HepG2 (cell line): Measurements from ENCODE around the gene NPB. TPM values are rescaled to one million over a fixed set of nuclear protein-coding genes. Genes with fewer than 3 reads are reported as not detected.

ENCODE experiments used
- DNMT1 ChIP-seq: sonication (generic); formaldehyde crosslinking; IDR thresholded peaks from 2 replicates; pipeline ENCODE4 v1.5.1; 2020; ENCODE audit warnings: mild to moderate bottlenecking, missing genetic modification reagents
- ERF ChIP-seq: IDR thresholded peaks from 2 replicates; pipeline ENCODE4 v1.6.1; 2018; ENCODE audit warnings: missing biosample characterization, missing genetic modification reagents
- HOMEZ ChIP-seq: IDR thresholded peaks from 2 replicates; pipeline ENCODE4 v1.6.1; 2016; ENCODE audit warnings: low read depth
- IRF2 ChIP-seq: IDR thresholded peaks from 2 replicates; pipeline ENCODE4 v1.6.1; 2018; ENCODE audit warnings: missing genetic modification reagents, missing compliant biosample characterization
- KMT2B ChIP-seq: IDR thresholded peaks from 2 replicates; pipeline ENCODE4 v1.6.1; 2016; ENCODE audit warnings: missing genetic modification reagents, missing compliant biosample characterization
- MEIS2 ChIP-seq: sonication (generic); formaldehyde crosslinking; IDR thresholded peaks from 2 replicates; pipeline ENCODE4 v1.9.0; 2021; ENCODE audit warnings: mild to moderate bottlenecking, missing genetic modification reagents
- NR0B2 ChIP-seq: sonication (generic); formaldehyde crosslinking; IDR thresholded peaks from 2 replicates; pipeline ENCODE4 v1.4.0; 2020; ENCODE audit warnings: mild to moderate bottlenecking, missing genetic modification reagents
- RFX1 ChIP-seq: fragments of 450-650 bp; IDR thresholded peaks from 2 replicates; pipeline ENCODE4 v1.6.1; 2017
- SATB2 ChIP-seq: sonication (generic); formaldehyde crosslinking; IDR thresholded peaks from 2 replicates; pipeline ENCODE4 v1.5.0; 2020; ENCODE audit warnings: missing genetic modification reagents
- SMC3 ChIP-seq: IDR thresholded peaks from 2 replicates; pipeline ENCODE4 v1.6.1; 2011; ENCODE audit warnings: low read length, improper control_type of control experiment
- SSRP1 ChIP-seq: IDR thresholded peaks from 2 replicates; pipeline ENCODE4 v1.6.1; 2016; ENCODE audit warnings: control low read depth
- TCF12 ChIP-seq, 2 experiments: fragments of 450-650 bp in 1 of 2; sonication (generic) in 1 of 2; formaldehyde crosslinking in 1 of 2; IDR thresholded peaks; 2 replicates each; pipeline versions ENCODE4 v1.6.1 to v1.8.0; 2017 to 2022; ENCODE audit warnings: antibody characterized with exemption in 1 of 2, mild to moderate bottlenecking in 1 of 2, missing genetic modification reagents in 1 of 2, moderate library complexity in 1 of 2
- THRA ChIP-seq: sonication (generic); formaldehyde crosslinking; IDR thresholded peaks from 2 replicates; pipeline ENCODE4 v1.4.0; 2020; ENCODE audit warnings: missing genetic modification reagents, borderline replicate concordance
- ZBTB1 ChIP-seq: sonication (generic); formaldehyde crosslinking; IDR thresholded peaks from 2 replicates; pipeline ENCODE4 v1.4.0; 2020; ENCODE audit warnings: missing genetic modification reagents, borderline replicate concordance
- ZBTB4 ChIP-seq: sonication (generic); formaldehyde crosslinking; IDR thresholded peaks from 2 replicates; pipeline ENCODE4 v1.4.0; 2020; ENCODE audit warnings: missing genetic modification reagents, mild to moderate bottlenecking, borderline replicate concordance
- ZFP36L2 ChIP-seq: sonication (generic); formaldehyde crosslinking; IDR thresholded peaks from 2 replicates; pipeline ENCODE4 v1.4.0; 2020; ENCODE audit warnings: missing genetic modification reagents
- ZFYVE20 ChIP-seq: sonication (generic); formaldehyde crosslinking; IDR thresholded peaks from 2 replicates; pipeline ENCODE4 v1.8.0; 2023; ENCODE audit warnings: low read depth, mild to moderate bottlenecking, moderate library complexity, missing genetic modification reagents, borderline replicate concordance
- ZNF234 ChIP-seq: sonication (generic); formaldehyde crosslinking; conservative IDR thresholded peaks from 2 replicates; pipeline ENCODE4 v1.5.1; 2020; ENCODE audit warnings: mild to moderate bottlenecking, missing genetic modification reagents
- ZNF331 ChIP-seq: sonication (generic); formaldehyde crosslinking; IDR thresholded peaks from 2 replicates; pipeline ENCODE4 v1.4.0; 2020; ENCODE audit warnings: missing genetic modification reagents
- ZNF446 ChIP-seq: sonication (generic); formaldehyde crosslinking; IDR thresholded peaks from 2 replicates; pipeline ENCODE4 v1.5.0; 2020; ENCODE audit warnings: mild to moderate bottlenecking, missing genetic modification reagents
- ZNF547 ChIP-seq: sonication (generic); formaldehyde crosslinking; IDR thresholded peaks from 2 replicates; pipeline ENCODE4 v1.5.1; 2020; ENCODE audit warnings: mild to moderate bottlenecking, missing genetic modification reagents
- ZNF558 ChIP-seq: sonication (generic); formaldehyde crosslinking; IDR thresholded peaks from 2 replicates; pipeline ENCODE4 v1.9.0; 2022; ENCODE audit warnings: mild to moderate bottlenecking, missing genetic modification reagents, borderline replicate concordance
- ZNF672 ChIP-seq: sonication (generic); formaldehyde crosslinking; IDR thresholded peaks from 2 replicates; pipeline ENCODE4 v1.8.1; 2022; ENCODE audit warnings: missing genetic modification reagents
- ZSCAN25 ChIP-seq: sonication (generic); formaldehyde crosslinking; IDR thresholded peaks from 2 replicates; pipeline ENCODE4 v1.8.0; 2022; ENCODE audit warnings: mild to moderate bottlenecking, missing genetic modification reagents
- polyA plus RNA-seq, 8 experiments: library from polyadenylated mRNA; depleted of rRNA in 3 of 8; stranded (reverse) in 7 of 8; unstranded in 1 of 8; fragments of >200 nt; fragmentation: Illumina TruSeq in 4 of 8; extraction: Trizol in 4 of 8; gene quantifications; 2 replicates each; pipeline versions ENCODE4 v1.2.1 to v1.2.3, GENCODE V29; 2011 to 2016; ENCODE audit warnings: low read depth in 4 of 8, missing spikeins in 1 of 8, mixed read lengths in 1 of 8; ENCODE audit not compliant: insufficient read depth in 1 of 8
- total RNA-seq, 5 experiments: library from RNA; depleted of rRNA; stranded (reverse); fragments of >200 nt; fragmentation: Illumina TruSeq; extraction: Trizol; gene quantifications; 2 replicates each; pipeline ENCODE4 v1.2.3, GENCODE V29; 2016; ENCODE audit warnings: low read depth in 1 of 5

The NPB gene
- total and polyA plus RNA-seq, 2 of the 13 experiments (the other 11 are each of a cell fraction or from before 2014, with no cell fraction given), result 0.11 to 0.93 TPM

- TF ChIP-seq DNMT1 (CRISPR knock-in tag) (peak; percentile 66; the same call in 1 of the 2 replicates), HOMEZ (CRISPR knock-in tag) (no peak), IRF2 (CRISPR knock-in tag) (no peak), SATB2 (CRISPR knock-in tag) (no peak), KMT2B (CRISPR knock-in tag) (no peak), ZFYVE20 (peak; percentile 91; the same call in 1 of the 2 replicates), MEIS2 (CRISPR knock-in tag) (0 out of 2 replicates have a peak, but pooled peaks have one; percentile 72), SMC3 (no peak), ERF (CRISPR knock-in tag) (peak; percentile 10; the same call in 1 of the 2 replicates), RFX1 (no peak), ZNF672 (CRISPR knock-in tag) (no peak), ZBTB1 (CRISPR knock-in tag) (no peak), TCF12 (IDR thresholded peaks at IDR 0.05) (no peak), TCF12 (CRISPR knock-in tag; IDR thresholded peaks at IDR 0.05) (no peak), ZSCAN25 (peak; percentile 67; the same call in 1 of the 2 replicates), NR0B2 (0 out of 2 replicates have a peak, but pooled peaks have one; percentile 56), ZBTB4 (CRISPR knock-in tag) (peak; percentile 9; the same call in 1 of the 2 replicates), THRA (CRISPR knock-in tag) (no peak), SSRP1 (CRISPR knock-in tag) (no peak), ZNF558 (CRISPR knock-in tag) (peak; percentile 49; the same call in 1 of the 2 replicates), ZNF331 (CRISPR knock-in tag) (peak; percentile 74; the same call in 1 of the 2 replicates), ZNF446 (CRISPR knock-in tag) (peak; percentile 78; the same call in 1 of the 2 replicates), ZNF234 (no peak), ZFP36L2 (CRISPR knock-in tag) (peak; percentile 56; the same call in 1 of the 2 replicates), ZNF547 (CRISPR knock-in tag) (peak; percentile 81)
Measured at GRCh38 chr17:81859906-81860755, 41.9 kb upstream of the NPB start, which contains the start of gene P4HB (continued).
